HG03520 (cell line): Measurements from ENCODE around the gene L3HYPDH.

Experiments
- ATAC-seq: cut with Tn5 transposase; IDR thresholded peaks from one replicate; pipeline ENCODE4 v1.9.1; 2021; ENCODE audit warnings: mild to moderate bottlenecking, moderate library complexity; ENCODE audit not compliant: unreplicated experiment

The L3HYPDH gene

DNA sequence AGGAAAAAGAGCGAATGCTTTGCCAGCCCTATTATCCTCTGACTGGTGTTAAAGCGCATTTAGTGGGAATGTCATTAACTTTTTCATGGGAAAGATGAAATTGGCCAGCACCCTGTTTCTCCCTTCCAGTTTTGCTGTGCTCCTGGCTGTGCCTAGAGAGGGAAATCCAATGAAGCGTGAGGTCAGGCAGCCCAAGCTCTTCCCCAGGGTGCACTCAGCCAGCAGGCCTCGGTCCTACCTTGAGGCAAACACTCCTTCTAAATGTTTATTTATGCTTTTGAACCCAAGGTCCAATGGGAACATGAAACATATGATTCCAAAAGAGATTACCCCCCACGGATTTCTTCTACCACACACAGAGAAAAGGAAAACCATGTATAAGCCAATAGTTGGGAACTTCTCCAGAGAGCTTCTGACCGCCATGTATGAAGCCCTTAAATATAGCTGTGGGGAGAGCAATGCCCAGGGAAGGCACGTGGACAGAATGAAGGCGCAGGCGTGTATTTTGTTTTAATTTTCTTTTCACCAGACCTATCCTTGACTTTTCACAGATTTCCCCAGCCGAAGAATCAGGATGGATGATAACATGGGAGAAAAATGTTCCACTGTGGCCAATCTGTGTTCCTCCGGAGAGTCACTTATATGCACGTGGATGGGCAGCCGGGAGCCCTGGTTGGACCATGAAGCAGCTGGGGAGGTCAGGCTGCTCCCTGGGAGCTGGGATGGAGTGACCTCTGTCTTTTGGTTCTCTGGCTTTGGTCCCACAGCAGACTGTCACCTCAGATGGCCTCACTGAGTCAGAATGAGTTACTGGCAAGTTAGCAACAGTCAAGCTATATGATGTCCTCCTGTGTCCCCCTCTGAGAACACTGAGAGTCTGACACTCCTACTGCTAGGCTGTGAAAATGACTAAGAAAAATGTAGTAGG, 56.3 kb downstream of the L3HYPDH start:
- ATAC-seq, result no peak

DNA sequence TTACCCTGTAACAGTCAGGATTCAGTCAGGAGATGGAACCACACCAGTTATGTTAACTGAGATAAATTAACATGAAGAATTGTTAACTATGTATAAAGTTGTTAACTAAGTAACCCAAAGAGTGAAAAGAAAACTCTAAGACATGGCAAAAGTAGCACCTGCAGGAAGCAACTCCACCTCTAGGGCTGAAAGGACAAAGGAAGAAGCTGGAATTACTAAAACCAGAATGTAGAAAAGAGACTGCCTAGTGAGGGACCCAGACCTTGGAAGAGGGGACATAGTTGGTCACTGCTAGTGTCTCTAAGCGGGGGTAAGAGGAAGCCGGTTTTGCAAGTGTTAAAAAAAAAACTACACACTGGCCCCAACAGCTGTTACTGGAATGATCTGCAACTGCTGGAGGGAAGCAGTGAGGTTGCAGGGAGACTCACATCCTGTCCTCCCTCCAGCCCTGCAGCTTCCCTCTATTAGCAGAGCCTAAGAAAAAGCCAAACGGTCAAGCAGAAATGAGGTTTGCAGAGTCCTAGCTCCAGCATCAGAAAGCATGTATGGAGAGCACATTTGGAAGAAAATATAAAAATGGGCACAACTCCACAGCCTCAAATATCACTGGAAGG, 58.8 kb downstream of the L3HYPDH start:
- no peak for ATAC-seq

DNA sequence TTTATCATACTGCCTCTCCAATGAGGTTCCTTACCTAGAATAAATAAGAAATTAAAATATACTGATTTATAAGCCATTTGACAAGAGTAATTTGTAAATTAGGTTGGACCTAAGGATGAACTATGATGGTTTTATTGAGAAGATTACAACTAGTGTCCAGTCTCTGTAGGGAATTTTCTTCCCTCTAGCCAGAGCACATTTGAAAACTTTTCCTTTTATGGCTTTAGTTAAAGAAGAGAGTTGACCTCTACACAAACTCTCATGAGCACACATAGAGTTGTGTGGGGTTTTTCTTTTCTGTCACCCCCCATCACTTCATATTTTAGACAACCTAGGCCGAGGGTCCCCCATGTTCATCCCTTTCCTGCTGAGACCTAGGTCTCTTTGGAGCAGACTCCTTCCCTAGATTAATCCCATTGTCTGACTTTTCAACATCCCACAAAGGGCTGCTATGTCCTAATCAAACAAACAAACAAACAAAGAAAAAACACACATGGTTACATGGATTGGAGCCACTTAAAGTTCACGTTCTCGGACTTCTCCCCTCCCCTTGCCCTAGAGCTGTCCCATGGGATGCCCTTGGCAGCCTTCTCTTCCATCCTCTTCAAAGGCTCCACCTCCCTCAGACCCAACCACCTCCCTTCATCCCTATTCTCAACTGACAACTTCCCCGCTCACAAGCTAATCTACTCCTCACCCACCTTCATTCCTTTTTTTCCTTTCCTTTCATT, 59.7 kb downstream of the L3HYPDH start:
- ATAC-seq, result no peak
